ENCODE measurements around the gene TCP1.
A peak's percentile ranks its signal among the peaks of the same experiment; 100 is the strongest.
"Not testable (repeated sequence)": the region's sequence is repeated elsewhere in the genome, so short reads cannot be mapped to it uniquely, and the experiment has no call there.

Gene TCP1

DNA sequence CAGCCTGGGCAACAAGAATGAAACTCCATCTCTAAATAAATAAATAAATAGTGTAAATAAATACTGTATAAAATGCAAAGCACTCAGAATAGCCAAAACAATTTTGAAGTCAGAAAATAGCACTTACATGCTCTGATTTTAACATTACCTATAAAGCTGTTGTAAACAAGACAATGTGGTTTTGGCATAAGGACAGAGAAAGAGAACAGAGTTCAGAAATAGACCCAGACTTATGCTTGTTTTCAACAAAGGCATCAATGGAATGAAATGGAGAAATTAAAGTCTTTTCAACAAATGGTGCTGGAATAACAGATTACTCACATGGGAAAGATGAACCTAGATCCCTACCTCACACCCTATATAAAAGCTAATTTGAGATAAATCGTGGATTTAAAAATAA lies 17.2 kb downstream of the TCP1 start:
- no peak for DNase-seq (ENCODE audit: low read depth)

DNA sequence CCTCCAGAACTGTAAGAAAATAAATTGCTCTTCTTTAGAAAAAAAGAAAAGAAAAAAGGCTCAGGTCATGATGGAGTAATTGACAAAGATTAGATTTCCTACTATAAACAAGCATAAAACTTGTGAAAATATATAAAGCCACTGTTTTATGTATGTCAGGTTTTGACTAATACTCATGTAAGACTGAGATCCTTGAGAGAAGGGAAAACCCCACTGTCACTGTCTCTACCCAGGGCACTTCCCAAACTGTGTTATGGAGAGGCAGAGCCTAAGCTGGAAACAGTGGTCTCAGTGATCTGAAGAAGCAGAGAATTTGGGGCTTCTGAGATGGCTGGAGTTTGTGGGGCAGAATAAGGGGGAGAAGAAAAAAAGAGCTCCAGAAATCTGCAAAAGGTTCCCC lies 19.9 kb downstream of the TCP1 start:
- no peak for DNase-seq (ENCODE audit: low read depth)

DNA sequence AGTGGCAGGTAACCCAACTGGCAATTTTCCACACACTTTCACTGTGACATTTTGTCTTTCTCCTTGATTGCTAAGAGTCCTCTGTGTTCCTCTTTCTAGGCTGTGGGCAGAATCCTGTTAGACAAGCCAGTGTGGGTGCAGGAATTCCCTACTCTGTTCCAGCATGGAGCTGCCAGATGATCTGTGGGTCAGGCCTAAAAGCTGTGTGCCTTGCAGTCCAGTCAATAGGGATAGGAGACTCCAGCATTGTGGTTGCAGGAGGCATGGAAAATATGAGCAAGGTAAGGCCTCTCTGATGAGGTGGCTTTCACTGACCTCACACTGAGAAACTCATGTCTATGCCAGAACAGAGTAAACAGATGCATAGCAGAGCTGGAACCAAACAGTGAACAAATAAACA lies 22.5 kb downstream of the TCP1 start:
- no peak for DNase-seq (ENCODE audit: low read depth)

DNA sequence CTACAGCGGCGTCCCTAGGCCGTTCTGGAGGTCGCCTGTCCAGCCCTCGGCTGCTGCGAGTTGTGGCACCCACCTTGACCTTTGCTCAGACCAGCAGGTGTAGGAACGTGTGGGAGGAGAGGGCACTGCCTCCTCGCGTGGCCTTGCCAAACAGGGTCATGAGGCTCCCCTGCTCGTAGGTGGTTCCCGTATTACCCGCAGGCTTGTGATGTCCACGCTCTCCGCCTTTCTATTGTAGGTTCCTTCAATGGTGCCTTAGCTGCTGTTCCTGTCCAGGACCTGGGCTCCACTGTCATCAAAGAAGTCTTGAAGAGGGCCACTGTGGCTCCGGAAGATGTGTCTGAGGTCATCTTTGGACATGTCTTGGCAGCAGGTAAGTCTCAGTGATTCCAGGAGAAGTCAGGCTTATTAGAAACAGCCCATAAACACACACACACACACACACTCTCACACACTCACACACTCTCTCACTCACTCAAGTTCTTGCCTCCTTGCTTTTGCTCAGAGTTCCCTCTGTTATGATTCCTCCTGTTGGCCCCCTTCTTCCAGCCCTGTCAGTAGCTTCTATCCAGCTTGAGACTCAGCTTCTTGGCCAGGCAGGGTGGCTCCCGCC lies 26.6 kb downstream of the TCP1 start:
- DNase-seq (ENCODE audit: low read depth), result no peak

DNA sequence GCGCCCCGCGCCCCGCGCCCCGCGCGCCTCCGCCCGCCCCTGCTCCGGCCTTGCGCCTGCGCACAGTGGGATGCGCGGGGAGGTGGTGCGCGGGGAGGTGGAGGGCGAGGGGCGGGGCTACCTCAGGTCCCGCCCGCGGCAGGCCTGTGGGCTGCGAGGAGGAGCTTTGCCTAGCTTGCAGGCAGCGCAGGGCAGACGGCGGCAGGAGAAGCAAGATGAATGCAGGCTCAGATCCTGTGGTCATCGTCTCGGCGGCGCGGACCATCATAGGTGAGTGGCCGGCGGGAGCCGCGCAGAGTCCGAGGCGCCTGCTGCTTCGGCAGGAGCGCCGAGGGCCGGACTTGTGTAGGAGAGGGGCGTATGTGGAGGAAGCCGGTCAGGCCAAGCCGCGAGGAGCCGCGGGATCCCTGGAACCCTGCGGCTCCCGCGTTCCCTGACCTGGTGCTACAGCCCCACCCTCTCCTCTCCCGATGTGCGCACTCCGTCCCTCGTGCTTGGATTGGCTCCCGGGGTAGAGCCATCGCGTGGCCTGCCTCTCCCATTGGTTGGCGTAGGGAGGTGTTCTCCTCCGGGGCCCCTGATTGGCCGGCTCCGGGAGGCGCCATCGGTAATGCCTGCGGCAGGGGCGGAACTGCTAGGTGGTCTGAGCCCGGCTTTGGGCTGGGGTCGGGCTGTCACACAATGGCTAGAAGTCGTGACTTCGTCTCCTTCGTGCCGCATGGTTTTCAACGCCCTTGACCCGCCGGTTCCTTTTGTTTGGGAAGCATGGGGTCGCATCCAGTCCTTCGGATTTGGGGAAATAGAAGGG lies 27.3 kb downstream of the TCP1 start, which contains the start of gene ACAT2:
Gene ACAT2 (plus strand): TSS at position 173 of the 808 bp plus-strand sequence. CDS start 43 bp downstream, at position 216.
- peak; percentile 88 for DNase-seq (ENCODE audit: low read depth)

DNA sequence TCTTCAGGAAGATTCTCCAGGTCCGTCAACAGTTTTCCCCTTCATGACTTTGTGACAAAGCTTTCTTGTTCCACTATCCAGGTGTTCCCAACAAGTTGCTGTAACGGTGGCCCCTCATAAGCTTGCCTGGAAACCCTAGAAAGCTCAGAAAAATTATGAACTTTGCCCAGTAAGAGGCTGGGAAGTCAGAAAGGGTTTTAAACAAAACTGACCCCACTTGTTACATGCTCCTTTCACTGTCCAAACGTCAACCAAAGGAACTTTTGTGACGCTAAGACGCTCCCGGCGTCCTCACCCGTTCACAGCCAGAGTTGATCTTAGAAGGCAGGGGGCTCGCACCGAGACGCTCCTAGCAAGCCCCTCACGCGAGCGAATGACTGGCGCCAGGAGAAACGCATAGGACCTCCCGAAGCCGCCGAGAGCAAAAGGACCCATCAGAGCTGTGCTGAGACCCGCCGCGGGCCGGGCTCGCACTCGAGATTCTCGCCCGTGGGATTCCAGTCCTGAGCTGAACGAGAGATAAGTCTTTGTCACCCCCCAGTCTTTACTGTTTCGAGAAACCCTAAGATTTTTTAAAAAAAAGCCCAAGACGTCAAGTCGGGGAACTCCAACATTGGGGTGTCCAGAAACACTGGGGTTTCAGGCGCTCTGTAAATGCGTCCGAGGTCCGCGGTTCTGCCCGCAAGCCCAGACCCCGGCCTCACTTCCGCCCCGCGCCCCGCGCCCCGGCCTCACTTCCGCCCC lies 28.1 kb downstream of the TCP1 start:
- peak; percentile 13 for DNase-seq (ENCODE audit: low read depth)

DNA sequence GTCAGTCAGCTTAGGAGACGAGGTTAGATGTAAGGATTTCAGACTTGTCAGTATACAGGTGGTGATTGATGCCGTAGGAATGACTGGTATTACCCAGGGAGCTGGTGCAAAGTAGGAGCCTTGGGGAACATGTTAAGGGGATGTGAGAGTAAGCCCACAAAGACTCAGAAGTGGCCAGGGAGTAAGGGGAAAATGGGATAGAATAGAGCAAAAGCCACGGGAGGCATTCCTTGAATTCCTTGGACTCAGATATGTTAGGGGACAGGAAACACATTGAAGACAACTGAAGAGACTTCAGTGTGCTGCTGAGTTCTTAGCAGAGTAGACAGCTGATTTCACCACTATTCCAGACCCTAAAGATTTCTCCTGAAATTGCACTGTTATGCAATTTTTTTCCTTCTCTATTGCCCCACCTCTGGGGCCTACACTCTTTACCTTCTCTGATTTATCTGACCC lies 28.8 kb downstream of the TCP1 start:
- DNase-seq (ENCODE audit: low read depth), result no peak

DNA sequence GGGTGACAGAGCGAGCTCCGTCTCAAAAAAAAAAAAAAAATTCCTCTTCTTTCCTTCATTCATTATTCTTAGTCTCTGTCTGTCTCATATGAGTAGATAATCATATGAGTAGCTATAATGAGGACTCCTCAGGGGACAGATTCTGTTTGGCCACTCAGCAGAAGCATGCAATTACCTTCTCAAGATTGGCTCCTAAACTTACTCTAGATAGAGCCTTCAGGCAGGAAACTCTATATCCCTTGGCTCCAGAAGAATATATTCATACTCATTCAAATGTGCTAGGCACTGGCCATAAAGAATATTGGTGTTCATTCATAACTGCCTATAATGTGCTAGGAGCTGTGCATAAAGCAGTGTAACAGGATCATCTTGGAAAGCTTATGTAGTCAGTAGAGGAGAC lies 29.8 kb downstream of the TCP1 start:
- DNase-seq (ENCODE audit: low read depth), result no peak

DNA sequence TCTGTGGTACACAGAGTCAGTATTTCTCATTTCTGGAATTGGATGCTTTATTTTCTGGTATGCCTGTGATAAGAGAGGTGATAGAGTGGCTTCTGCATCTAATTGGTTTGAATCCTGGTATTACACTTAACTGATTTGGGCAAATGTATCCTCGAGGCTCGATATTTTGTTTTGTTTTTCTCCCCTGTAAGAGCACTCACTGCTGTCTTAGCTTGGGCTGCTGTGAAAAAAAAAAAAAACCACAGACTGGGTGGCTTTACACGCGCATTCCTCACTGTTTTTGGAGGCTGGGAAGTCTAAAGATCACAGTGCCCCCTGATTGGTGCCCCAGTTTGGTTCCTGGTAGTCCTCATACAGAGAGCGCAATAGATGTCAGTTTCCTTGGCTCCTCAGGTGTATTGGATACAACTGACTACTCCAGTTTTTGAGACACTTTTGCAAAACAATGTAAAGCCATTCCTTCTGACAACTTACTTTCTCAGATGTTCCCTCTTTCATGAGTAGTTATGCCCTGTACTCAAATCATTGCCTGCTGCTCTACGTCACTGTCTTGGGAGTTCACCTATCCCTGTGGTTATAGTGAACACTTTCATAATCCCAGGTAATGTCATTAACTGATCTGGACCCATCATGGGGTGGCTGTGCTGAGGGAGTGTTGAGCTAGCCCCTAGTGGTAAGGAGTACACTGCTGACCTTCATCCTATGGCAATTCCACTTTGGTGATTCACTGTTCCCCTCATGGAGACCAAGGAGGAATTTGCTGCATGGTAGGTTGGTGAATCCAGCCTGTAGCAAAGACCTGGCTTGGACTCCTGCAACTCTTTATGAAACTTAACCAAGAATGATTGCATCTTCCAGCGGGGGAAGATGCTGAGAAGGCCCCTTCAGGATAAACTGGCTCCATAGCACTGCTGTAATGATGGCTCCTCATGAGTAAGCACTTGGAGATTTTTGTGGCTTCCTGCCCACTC lies 31.1 kb downstream of the TCP1 start:
- no peak for DNase-seq (ENCODE audit: low read depth)

DNA sequence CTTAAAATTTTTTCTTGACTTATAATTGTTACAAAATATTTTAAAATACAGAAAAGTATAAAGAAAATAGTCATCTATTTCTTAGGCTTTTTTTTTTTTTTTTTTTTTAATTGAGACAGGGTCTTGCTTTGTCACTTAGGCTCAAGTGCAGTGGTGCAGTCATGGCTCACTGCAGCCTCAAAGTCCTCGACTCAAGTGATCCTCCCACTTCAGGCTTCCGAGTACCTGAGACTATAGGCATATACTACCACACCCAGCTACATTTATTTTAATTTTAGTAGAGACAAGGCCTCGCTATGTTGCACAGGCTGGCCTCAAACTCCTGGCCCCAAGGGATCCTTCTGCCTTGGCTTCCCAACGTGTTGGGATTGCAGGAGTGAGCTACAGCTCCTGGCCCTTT lies 32.9 kb downstream of the TCP1 start:
- DNase-seq (ENCODE audit: low read depth), result no peak

DNA sequence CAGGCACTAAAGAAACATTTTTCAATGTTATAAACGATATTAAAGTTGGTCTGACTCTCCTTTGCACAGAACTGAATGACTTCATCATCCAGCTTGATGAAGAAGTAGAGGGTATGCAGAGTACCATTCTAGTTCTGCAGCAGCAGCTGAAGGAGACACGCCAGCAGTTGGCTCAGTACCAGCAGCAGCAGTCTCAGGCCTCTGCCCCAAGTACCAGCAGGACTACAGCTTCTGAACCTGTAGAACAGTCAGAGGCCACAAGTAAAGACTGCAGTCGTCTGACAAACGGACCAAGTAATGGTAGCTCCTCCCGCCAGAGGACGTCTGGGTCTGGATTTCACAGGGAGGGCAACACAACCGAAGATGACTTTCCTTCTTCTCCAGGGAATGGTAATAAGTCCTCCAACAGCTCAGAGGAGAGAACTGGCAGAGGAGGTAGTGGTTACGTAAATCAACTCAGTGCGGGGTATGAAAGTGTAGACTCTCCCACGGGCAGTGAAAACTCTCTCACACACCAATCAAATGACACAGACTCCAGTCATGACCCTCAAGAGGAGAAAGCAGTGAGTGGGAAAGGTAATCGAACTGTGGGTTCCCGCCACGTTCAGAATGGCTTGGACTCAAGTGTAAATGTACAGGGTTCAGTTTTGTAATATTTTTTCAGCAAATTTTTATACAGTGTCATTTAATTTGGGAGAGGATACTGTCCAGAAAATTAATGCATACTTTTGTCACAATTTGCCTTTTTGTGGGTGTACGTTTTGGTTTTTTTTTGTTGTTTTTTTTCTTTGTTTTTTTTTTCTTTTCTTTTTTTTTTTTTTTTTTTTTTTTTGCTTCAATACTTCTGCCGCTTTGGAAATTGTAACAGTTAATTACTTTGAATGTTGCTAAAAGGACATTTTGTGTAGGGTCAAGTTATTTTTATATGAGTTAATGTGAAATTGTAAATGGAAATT lies 34.2 kb downstream of the TCP1 start:
- DNase-seq (ENCODE audit: low read depth), result no peak

DNA sequence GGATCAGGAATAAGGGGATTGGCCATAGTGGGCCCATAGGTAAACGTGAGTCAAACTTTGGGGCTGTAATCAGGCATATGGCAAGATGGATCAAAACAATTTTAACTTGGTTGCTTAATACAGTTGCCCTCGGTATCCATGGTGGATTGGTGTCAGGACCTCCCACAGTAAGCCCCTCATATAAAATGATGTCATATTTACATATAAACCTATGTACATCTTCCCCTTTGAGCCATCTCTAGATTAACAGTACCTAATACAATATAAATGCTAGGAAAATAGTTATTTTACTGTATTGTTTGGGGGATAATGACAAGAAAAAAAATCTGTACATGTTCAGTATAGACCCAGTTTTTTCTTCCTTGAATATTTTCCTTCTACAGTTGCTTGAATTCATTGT lies 35.0 kb downstream of the TCP1 start:
- DNase-seq (ENCODE audit: low read depth), result no peak

DNA sequence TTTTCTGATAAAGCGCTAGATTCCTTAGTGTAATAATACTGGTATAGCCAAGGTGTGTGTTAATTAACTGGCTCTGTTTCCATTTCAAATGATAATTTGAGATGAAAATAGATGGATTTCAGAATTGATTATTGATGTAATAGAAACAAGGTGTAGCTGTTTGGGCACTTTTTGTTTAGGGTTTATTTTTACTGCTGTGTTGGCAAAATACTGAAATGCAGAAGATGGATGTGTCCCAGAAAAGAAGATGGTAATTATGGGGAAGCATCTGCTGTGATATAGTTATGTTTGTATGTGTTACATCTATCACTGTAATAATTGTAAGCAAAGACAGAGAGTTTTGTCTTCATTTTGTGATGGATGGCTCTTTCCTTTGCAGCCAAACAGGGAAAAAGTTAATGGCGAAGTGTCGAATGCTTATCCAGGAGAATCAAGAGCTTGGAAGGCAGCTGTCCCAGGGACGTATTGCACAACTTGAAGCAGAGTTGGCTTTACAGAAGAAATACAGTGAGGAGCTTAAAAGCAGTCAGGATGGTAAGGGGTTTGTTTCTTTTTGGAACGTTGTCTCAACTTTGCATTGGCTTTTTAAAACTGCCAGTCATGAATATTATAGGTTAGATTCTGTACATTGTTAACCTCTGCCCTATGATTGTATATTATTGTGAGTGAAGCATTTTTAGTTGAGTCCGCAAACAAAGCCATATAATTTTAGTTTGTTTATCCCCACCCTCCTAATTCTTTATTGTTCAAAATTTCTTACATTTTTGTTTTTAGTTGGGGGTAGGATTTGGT lies 36.1 kb downstream of the TCP1 start:
- no peak for DNase-seq (ENCODE audit: low read depth)

DNA sequence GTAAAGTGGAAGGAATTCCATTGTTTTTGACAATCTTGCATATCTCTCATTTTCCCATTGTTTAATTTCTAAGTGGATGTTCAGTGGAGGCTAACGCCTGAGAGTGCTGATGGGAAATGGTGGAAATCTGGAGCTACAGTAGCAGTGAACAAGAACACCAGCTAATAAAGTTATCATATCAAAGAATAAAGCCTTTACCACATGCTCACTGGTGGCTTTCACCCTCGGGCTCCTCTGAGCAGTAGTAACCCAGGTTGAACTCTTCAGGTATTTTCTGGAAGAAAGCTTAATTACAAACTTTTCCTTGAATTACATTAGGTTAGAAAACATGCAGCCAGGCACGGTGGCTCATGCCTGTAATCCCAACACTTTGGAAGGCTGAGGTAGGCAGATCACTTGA lies 38.0 kb downstream of the TCP1 start:
- DNase-seq (ENCODE audit: low read depth), result no peak

DNA sequence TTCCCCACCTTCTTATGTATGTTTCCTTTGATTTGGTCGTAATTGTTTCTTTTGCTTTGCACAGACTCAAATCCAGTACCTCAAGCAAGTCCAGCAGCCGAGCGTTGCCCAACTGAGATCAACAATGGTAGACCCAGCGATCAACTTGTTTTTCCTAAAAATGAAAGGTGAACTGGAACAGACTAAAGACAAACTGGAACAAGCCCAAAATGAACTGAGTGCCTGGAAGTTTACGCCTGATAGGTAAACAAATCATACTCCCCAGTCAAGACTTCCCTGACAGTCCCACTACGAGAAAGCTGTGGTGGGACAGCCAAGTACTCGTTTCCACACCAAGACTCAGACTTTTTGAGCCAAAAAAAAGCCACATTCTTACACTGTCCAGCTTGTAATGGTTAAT lies 41.3 kb downstream of the TCP1 start:
- DNase-seq (ENCODE audit: low read depth), result not testable (repeated sequence)

DNA sequence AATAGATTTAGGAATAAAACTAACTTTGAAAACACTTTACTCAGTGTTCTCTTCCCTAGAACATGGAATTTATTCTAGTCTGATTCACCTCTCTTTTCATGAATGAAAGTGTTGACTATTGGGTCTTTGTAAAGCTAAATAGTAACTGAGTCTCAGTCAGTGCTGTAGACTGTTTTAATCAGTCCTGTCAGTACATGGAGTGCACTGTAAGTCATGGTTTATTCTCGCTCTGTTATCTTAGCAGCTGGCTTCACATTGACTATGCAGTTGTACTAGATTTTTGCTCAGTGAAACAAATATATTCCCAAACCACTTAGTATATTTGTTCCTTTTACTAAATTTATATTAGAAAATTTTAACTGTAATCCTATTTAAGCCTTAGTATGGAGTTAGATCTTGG lies 42.6 kb downstream of the TCP1 start:
- DNase-seq (ENCODE audit: low read depth), result no peak

DNA sequence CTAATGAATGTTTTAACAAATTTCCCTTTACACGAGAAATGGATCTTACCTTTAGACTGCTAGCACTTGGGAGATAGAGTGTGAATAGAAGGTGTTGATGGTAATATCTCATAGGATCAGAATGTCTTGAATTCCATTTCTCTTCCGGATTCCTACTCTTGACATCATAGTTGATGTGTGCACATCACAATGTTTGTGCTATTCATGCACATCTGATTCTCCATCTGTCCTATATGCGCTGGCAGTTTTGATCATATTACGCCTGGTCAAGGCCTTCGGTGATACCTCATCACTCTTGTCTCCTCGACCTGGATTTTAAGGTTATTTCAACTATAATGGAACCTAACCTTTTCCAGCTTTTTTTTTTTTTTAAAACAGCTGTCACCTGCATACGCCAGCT lies 44.3 kb downstream of the TCP1 start:
- no peak for DNase-seq (ENCODE audit: low read depth)

DNA sequence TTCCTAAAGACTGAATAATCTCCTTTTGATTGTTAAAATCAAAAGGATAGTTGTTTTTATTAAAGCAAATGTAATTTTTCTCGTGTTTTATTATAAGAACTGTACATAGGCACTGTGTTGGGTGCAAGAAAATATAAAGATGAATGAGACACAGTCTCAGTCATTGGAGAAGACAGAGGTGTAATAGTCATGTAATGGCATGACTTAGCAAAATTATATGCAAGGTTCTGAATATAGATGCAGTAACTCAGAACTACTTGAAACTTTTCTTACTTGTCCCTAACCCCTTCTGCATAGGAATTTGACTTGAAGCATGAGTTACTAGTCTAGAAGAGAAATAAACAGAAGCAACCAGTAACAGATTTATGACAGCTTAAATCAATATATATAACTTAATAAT lies 47.2 kb downstream of the TCP1 start:
- DNase-seq (ENCODE audit: low read depth), result no peak

DNA sequence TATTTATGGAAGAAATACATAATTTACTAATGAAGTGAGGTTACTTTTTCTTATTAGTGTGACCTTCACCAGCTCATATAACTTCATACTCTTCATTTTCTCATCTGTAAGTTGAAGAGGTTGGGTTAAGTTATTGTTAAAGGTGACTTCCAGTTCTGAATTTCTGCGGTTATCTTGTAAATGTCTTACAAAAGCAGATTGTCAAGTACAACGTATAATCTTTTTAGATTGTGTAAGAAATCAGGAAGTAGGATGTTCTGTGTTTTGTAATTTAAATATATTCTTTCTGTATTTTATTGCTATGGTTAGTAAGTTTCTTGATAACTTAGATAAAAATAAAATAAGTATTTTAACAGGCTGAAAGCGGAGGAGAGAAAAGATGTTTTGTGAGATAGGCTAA lies 50.1 kb downstream of the TCP1 start:
- no peak for DNase-seq (ENCODE audit: low read depth)

DNA sequence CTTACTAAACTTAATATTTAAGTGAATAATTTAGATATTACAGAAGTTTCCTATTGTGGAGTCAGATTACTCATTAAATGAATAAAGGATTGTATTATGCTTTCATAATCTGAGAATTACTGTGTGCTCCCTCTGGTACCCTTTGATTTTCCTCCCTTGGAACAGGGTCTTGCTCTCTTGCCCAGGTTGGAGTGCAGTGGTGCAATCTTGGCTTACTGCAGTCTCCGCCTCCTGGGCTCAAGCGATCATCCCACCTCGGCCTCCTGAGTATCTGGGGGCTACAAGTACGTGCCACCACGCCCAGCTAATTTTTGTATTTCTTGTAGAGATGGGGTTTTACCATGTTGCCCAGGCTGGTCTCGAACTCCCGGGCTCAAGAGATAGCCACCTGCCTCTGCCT lies 52.5 kb downstream of the TCP1 start:
- DNase-seq (ENCODE audit: low read depth), result no peak

Data from activated T-cell treated with anti-CD3 and anti-CD28 coated beads for 1 hour (primary cell).